Measurements from ENCODE around the gene NFIX.

Gene NFIX

DNA sequence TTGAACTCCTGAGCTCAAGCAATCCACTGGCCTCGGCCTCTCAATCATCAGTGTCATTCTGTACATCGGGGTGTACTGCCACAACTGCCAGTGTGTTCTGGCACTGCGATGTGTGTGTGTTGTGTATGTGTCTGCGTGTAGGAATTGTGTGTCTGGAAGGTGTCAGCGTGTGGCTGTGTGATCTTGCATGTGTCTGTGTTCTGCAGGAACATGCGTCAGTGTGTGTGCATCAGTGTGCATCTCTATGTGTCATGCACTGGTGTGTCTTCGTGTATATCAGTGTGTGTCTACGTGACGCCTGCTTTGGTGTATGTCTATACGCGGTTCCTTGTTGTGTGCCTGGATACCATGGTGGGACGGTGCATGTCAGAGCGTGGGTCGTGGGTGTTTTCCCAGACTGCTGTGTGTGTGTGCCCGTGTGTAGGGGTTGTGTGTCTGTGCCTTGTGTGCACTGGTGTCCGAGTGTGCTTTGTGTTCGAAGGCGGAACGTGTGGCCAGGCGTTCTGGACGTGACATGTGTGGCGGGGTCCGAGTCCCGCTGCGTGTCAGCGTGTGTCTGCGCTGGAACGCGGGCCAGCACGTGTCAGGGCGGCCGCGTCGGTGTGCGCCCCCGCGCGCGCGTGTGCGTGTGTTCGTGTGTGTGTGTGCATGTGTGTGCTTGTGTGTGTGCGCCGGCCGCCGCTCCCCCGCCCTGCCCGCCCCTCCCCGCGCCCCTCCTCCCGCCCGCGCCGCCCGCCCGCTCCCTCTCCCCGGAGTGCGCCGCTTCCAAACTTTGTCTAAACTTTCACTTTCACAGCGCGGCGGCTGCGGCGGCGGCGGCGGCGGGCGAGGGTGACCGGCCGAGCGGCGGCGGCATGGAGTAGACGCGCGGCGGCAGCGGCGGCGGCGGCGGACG is at the start of gene NFIX:
Gene NFIX (plus strand): TSS at position 775 of the 895 bp plus-strand sequence. CDS start 363 bp downstream, outside the sequence.
- H3K4me1 ChIP-seq (ENCODE audit: control insufficient read depth in 1 of 2, insufficient read depth in 1 of 2, low read depth in 1 of 2, low read length in 1 of 2), result peaks cover 9 to 15% of the 10 kb centered on the region in 2 experiments
- TF ChIP-seq, protein P1, sequence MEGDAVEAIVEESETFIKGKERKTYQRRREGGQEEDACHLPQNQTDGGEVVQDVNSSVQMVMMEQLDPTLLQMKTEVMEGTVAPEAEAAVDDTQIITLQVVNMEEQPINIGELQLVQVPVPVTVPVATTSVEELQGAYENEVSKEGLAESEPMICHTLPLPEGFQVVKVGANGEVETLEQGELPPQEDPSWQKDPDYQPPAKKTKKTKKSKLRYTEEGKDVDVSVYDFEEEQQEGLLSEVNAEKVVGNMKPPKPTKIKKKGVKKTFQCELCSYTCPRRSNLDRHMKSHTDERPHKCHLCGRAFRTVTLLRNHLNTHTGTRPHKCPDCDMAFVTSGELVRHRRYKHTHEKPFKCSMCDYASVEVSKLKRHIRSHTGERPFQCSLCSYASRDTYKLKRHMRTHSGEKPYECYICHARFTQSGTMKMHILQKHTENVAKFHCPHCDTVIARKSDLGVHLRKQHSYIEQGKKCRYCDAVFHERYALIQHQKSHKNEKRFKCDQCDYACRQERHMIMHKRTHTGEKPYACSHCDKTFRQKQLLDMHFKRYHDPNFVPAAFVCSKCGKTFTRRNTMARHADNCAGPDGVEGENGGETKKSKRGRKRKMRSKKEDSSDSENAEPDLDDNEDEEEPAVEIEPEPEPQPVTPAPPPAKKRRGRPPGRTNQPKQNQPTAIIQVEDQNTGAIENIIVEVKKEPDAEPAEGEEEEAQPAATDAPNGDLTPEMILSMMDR (IDR thresholded peaks at IDR 0.05), result no peak
- H3K9me3 ChIP-seq, result no peaks in the 10 kb centered on the region
- H3K36me3 ChIP-seq, result no peaks in the 10 kb centered on the region
- H3K4me3 ChIP-seq (ENCODE audit: low read depth in 1 of 2, low read length in 1 of 2), result peak within 1 kb of the TSS; percentile 27 to 57
- no peak within 1 kb of the TSS for H3K27ac ChIP-seq
- H3K27me3 ChIP-seq, result peaks cover 75% of the 10 kb centered on the region

DNA sequence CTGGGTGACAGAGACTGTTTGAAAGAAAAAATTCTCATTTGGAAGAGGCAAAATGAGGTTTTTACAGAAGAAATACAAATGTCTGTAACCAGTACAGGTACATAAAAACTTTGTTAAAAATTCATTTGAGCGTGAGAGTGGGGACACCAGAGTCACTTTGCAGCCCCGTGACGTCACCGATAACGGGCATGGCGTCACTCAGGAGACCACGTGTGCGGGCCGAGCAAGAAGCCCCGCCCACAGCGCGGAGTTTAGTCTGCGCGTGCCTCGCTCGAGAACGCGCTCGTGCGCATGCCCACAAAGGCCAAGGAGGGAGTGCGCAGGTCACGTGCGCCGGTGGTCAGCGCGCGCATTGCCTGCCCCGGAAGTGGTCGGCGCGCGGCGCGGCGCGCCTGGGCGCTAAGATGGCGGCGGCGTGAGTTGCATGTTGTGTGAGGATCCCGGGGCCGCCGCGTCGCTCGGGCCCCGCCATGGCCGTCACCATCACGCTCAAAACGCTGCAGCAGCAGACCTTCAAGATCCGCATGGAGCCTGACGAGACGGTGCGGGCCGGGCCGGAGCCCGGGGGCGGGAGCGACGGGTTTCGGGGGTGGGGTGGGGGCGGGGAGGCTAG is 49.7 kb upstream of the NFIX start, which contains the start of gene RAD23A:
Gene RAD23A (plus strand): TSS at position 384 of the 613 bp plus-strand sequence. CDS start 87 bp downstream, at position 471.
- Histone ChIP-seq H3K27ac (peak within 1 kb of the TSS; percentile 81), H3K4me3 (ENCODE audit: low read depth in 1 of 2, low read length in 1 of 2) (peak within 1 kb of the TSS; percentile 68 to 95), H3K9me3 (no peaks in the 10 kb centered on the region), H3K27me3 (no peaks in the 10 kb centered on the region), H3K36me3 (peaks cover 41% of the 10 kb centered on the region), H3K4me1 (ENCODE audit: control insufficient read depth in 1 of 2, insufficient read depth in 1 of 2, low read depth in 1 of 2, low read length in 1 of 2) (peaks cover 22 to 24% of the 10 kb centered on the region in 2 experiments)
- TF ChIP-seq, protein P1 (IDR thresholded peaks at IDR 0.05), result peak; percentile 33

DNA sequence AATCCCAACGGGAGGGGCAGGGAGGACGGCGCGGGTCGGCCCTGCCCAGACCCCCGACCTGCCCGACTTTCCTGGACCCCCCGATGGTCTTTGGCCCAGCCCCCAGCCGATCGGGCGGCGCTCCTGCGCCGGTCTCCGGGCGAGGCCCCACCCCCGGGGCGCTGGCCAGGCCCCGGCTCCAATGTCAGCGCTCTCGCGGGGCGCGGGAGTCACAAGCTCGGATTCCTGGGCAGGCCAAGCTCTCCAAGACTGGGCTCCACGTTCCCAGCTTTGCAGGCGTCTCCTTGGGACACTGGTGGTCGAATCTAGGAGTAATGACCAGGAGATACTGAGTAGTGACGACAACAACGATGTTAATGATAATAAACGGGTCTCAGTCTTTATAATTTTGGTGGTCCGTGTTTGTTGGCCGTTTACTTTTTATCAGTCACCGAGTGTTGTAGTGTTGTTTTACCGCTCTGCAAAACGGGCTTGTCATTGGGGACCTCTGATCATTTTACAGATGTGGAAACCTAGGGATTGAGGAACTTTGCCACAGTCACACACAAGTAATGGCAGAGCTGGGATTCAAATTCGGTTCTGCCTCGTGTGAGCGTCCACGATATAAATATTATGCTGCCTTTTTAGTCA is 49.1 kb upstream of the NFIX start:
- no peaks in the 10 kb centered on the region for H3K9me3 ChIP-seq
- TF ChIP-seq, protein P1 (IDR thresholded peaks at IDR 0.05), result no peak
- H3K27ac ChIP-seq, result peak overlapping the region; percentile 81
- peaks cover 35% of the 10 kb centered on the region for H3K36me3 ChIP-seq
- peak overlapping the region; percentile 68 to 95 for H3K4me3 ChIP-seq (ENCODE audit: low read depth in 1 of 2, low read length in 1 of 2)
- no peaks in the 10 kb centered on the region for H3K27me3 ChIP-seq
- H3K4me1 ChIP-seq (ENCODE audit: control insufficient read depth in 1 of 2, insufficient read depth in 1 of 2, low read depth in 1 of 2, low read length in 1 of 2), result peaks cover 19 to 20% of the 10 kb centered on the region in 2 experiments

DNA sequence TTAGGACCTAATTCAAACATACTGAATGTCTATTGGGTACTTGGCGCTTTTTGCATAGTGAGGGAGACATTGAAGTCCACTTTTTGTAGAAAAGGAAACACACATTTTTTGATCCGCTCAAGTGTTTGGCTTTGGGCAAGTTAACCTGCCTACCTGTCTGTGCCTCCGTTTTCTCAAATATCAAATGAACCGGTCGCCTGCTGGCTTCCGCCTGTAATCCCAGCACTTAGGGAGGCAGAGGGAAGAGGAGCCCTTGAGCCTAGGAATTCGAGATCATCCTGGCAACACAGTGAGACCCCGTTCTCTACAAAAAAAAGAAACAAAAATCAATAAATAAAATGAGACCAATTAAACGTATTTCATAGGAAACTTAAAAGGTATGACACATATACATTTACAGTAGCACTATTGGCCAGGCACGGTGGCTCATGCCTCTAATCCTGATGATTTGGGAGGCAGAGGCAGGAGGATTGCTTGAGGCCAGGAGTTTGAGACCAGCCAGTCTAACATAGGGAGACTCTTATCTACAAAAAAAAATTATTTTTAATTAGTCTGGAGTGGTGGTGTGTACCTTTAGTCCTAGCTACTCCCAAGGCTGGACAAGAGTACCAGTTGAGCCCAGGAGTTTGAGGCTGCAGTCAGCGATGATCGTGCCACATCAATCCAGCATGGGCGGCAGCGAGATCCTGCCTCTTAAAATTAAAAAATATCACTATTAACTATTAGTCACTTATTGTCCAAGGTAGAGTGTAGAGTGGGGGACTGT is 48.4 kb upstream of the NFIX start:
- H3K9me3 ChIP-seq, result no peaks in the 10 kb centered on the region
- H3K27ac ChIP-seq, result peak overlapping the region; percentile 81
- TF ChIP-seq, protein P1 (IDR thresholded peaks at IDR 0.05), result no peak
- H3K36me3 ChIP-seq, result peaks cover 30% of the 10 kb centered on the region
- H3K4me3 ChIP-seq (ENCODE audit: low read depth in 1 of 2, low read length in 1 of 2), result peak overlapping the region; percentile 68 to 95
- H3K4me1 ChIP-seq (ENCODE audit: control insufficient read depth in 1 of 2, insufficient read depth in 1 of 2, low read depth in 1 of 2, low read length in 1 of 2), result peaks cover 19 to 20% of the 10 kb centered on the region in 2 experiments
- no peaks in the 10 kb centered on the region for H3K27me3 ChIP-seq
